Stimulated activated CD8-positive, alpha-beta memory T cell treated with anti-CD3 and anti-CD28 coated beads, Interleukin-4, amount 100 ng/mL, for 24 hours (primary cell): ENCODE measurements around the gene TSPAN31.

Source experiments
- DNase-seq: peaks from one replicate; pipeline ENCODE4 v3.0.0-alpha.2; 2020; ENCODE audit warnings: low read depth

TSPAN31 gene

GRCh38 chr12:57752668-57753000 lies 7.8 kb downstream of the TSPAN31 start:
- no peak for DNase-seq

- DNase-seq = no peak
These were observed 9.0 kb downstream of the TSPAN31 start for GRCh38 chr12:57753756-57754337.

GRCh38 chr12:57754411-57755193 lies 9.8 kb downstream of the TSPAN31 start, which contains the start of gene MARCHF9:
TSS of gene MARCHF9 (plus strand) at chr12:57755103. CDS start at chr12:57755529, 426 bp downstream.
- DNase-seq = peak; percentile 76

GRCh38 chr12:57755194-57755453 lies 10.3 kb downstream of the TSPAN31 start:
- no peak for DNase-seq

GRCh38 chr12:57755454-57756372 lies 10.9 kb downstream of the TSPAN31 start:
- DNase-seq = no peak

- DNase-seq = peak; percentile 57
These were observed 11.8 kb downstream of the TSPAN31 start for GRCh38 chr12:57756406-57757341.

GRCh38 chr12:57757771-57758170 lies 12.9 kb downstream of the TSPAN31 start:
- no peak for DNase-seq

- no peak for DNase-seq
These were observed 13.9 kb downstream of the TSPAN31 start for GRCh38 chr12:57758552-57759359.

- no peak for DNase-seq
These were observed 14.6 kb downstream of the TSPAN31 start for GRCh38 chr12:57759360-57759980.

GRCh38 chr12:57760347-57760982 lies 15.6 kb downstream of the TSPAN31 start:
- no peak for DNase-seq

- DNase-seq = no peak
These were observed 16.7 kb downstream of the TSPAN31 start for GRCh38 chr12:57761391-57761998.

GRCh38 chr12:57762463-57762862 lies 17.6 kb downstream of the TSPAN31 start:
- DNase-seq = no peak

- no peak for DNase-seq
These were observed 19.2 kb downstream of the TSPAN31 start for GRCh38 chr12:57763881-57764661.

- no peak for DNase-seq
These were observed 19.8 kb downstream of the TSPAN31 start for GRCh38 chr12:57764662-57765002.

GRCh38 chr12:57765003-57765697 lies 20.3 kb downstream of the TSPAN31 start:
- no peak for DNase-seq

GRCh38 chr12:57765698-57766463 lies 21.0 kb downstream of the TSPAN31 start:
- no peak for DNase-seq
